PFSK-1 (cell line): ENCODE data around the gene EGR1.

ENCODE experiments used
- POLR2AphosphoS5 ChIP-seq: IDR thresholded peaks from 2 replicates; pipeline ENCODE4 v1.6.1; 2012; ENCODE audit warnings: low read depth, mild to moderate bottlenecking, control low read depth, low read length, moderate library complexity
- REST ChIP-seq, 2 experiments: IDR thresholded peaks; 2 replicates each; pipeline versions ENCODE4 v1.6.1 to v1.8.0; 2011 to 2012; ENCODE audit warnings: low read depth in 2 of 2, low read length in 2 of 2, control low read depth in 1 of 2, inconsistent platforms in 1 of 2, mild to moderate bottlenecking in 1 of 2, moderate library complexity in 1 of 2; ENCODE audit not compliant: insufficient read depth in 1 of 2
- SIN3A ChIP-seq: IDR thresholded peaks from 2 replicates; pipeline ENCODE4 v1.6.1; 2012; ENCODE audit warnings: mild to moderate bottlenecking, low read length, moderate library complexity, borderline replicate concordance; ENCODE audit not compliant: insufficient read depth
- TAF1 ChIP-seq: IDR thresholded peaks from 2 replicates; pipeline ENCODE4 v1.6.1; 2012; ENCODE audit warnings: low read length, control low read depth, borderline replicate concordance; ENCODE audit not compliant: insufficient read depth

GRCh38 chr5:138490648-138491283, 25.5 kb downstream of the EGR1 start:
- no peak for TF ChIP-seq TAF1
- TF ChIP-seq SIN3A: no peak
- no peak for TF ChIP-seq POLR2AphosphoS5
- TF ChIP-seq REST (IDR thresholded peaks at IDR 0.05; ENCODE audit: insufficient read depth in 1 of 2, low read depth in 2 of 2, low read length in 2 of 2): no peak
